GM12801 (cell line): ENCODE data around the gene GNE.

Source experiments
- TF ChIP-seq, protein P1 (sequence below): IDR thresholded peaks from one replicate; pipeline ENCODE4 v1.5.1; 2011; ENCODE audit warnings: control low read depth; ENCODE audit not compliant: insufficient read length; ENCODE audit errors: extremely low read depth

GNE gene

DNA sequence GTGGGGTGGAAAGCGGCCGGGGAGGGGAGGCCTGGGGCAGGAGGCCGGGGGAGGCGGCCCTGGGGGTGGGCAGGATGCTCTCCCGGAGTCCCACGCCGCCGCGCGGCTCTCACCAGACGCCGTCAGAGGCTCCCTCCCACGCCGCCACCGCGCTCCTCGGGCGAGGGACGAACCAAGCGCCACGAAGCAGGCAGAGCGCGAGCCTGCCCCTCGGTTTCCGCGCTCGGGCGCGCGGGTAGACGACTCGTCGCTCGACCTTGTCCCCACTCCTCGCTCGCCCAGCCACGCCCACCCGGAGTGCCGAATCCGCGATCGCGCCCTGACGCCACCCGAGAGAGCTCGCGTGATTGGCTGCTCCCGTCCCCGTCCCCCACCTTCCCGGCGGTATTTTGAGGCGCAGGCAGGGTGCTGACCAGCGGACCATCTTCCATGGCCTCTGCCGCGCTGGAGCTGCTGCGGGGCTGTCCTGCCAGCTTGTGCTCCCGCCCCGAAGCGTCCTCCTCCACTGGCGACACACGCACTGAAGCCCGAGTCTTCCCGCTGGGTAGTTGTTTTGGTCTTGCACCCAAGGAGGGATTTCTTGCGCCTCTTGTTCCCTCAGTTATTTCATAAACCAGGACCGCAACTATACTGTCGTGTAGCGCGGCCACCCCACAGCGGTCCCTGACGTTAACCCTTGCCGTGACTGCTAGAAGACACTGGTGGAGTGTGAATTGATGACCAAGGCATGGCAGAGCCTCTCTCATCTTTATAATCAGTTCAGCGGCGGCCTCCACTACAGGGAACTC lies at the start of gene GNE:
GNE (minus strand) TSS at position 241 of the 788 bp plus-strand sequence. CDS start 9,093 bp downstream, outside the sequence.
- TF ChIP-seq, protein P1, sequence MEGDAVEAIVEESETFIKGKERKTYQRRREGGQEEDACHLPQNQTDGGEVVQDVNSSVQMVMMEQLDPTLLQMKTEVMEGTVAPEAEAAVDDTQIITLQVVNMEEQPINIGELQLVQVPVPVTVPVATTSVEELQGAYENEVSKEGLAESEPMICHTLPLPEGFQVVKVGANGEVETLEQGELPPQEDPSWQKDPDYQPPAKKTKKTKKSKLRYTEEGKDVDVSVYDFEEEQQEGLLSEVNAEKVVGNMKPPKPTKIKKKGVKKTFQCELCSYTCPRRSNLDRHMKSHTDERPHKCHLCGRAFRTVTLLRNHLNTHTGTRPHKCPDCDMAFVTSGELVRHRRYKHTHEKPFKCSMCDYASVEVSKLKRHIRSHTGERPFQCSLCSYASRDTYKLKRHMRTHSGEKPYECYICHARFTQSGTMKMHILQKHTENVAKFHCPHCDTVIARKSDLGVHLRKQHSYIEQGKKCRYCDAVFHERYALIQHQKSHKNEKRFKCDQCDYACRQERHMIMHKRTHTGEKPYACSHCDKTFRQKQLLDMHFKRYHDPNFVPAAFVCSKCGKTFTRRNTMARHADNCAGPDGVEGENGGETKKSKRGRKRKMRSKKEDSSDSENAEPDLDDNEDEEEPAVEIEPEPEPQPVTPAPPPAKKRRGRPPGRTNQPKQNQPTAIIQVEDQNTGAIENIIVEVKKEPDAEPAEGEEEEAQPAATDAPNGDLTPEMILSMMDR: no peak

- TF ChIP-seq, protein P1: no peak
Measured at GRCh38 chr9:36306471-36307306, 48.4 kb upstream of the GNE start.

DNA sequence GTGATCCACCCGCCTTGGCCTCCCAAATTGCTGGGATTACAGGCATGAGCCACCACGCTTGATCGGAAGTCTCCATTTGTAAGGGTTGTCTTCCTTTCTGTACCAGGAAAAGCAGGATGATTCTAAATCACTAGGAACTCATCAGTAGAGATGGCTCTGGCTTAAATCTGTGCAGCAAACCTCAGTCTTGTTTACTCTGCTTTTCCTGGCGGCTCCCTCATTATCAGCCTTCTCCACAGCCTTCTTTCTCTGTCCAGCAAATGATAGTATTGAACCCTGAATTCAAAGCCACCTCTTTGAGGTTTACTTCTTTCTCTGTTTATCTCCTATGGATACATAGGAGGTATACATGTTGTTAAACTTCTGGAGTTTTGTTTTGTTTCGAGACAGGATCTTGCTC lies 43.0 kb upstream of the GNE start:
- TF ChIP-seq, protein P1: no peak

GRCh38 chr9:36298566-36298965 lies 40.3 kb upstream of the GNE start:
- TF ChIP-seq, protein P1: no peak

DNA sequence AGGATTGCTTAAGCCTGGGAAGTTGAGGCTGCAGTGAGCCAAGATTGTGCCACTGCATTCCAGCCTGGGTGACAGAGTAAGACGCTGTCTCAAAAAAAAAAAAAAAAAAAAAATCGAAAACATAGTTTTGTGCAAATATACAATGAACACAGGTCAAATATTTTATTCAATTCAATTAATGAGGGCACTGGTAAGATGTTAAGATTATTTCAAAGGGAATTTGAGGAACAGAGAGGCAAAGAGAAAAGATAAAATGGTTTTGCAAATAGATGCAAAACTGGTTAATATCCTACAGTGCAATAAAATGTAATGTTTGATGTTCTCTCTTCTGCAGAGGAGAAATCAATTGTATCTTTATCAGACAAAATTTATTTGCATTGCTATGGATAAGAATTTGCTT lies 39.5 kb upstream of the GNE start:
- TF ChIP-seq, protein P1: no peak

DNA sequence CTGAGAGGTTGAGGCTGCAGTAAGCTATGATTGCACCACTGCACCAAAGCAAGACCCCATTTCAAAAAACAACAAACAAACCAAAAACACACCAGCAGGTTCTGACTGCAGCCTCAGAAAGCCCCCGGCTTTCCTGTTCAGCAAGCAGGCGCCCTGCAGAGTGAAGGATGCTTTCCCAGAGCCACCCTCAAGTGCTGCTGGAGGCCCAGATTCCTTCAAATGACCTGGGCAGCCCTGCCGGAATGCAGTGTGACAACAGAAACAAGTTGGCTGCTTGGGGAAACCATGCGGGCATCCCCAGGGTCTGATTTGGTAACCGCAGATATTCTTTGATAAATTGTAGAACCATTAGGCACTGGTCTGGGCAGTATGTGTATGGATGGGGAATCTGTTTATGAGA lies 35.7 kb upstream of the GNE start:
- TF ChIP-seq, protein P1: no peak

DNA sequence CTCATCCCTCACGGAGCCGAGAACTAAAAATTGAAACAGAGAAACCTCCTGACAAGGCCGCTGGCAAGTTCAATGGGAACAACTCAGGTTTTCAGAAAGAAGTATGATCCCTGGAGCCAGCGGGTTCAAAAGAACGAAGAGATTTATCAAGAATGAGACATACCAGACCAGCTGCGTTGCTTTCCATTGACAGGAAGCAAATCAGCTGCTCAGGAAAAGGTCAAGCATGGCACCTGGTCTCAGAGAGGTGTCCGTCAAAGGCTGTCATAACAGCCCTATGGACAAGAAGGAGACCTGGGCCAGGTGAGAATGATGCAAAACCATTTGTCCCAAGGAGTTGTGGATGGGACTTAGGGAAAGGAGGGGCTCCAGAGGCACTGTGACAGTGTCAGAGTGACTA lies 34.9 kb upstream of the GNE start:
- TF ChIP-seq, protein P1: no peak
